GM19023 (cell line): ENCODE results near the gene PRKACA.
"Not testable (repeated sequence)": the region's sequence is repeated elsewhere in the genome, so short reads cannot be mapped to it uniquely, and the experiment has no call there.

ENCODE experiments used
- ATAC-seq: cut with Tn5 transposase; IDR thresholded peaks from one replicate; pipeline ENCODE4 v1.9.1; 2021; ENCODE audit warnings: mild to moderate bottlenecking, moderate library complexity; ENCODE audit not compliant: unreplicated experiment

The PRKACA gene

DNA sequence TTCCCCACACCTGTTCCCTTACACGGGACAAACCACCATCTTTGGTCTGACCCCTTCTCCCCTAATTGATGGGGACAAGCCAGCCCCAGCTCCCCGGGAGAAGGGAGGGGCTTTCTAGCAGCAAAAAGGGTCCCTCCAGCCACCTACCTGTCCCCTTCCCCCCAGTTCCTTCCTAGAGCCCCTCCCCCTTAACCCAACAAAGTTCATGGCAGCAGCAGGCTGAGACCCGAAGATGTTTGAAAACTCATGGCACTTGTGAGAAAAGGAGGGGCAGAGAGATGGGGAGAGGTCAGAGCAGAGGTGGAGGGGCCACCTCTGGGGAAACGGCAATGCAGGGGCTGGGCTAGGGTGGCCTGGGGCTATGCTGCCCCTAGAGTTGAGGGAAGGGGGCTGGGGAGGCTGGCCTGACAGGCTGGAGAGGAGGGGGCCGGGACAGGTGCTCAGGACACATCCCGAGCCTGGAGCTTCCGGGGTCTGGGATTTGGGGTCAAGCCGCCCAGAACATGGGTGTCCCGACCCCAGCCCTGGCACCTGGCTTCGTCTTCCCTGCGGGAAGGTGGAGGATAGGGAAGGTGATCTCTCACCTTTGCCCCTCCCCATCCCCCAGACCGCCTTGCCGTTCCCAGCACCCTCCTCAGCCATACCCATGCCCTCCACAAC lies 31.3 kb upstream of the PRKACA start:
- ATAC-seq = no peak

DNA sequence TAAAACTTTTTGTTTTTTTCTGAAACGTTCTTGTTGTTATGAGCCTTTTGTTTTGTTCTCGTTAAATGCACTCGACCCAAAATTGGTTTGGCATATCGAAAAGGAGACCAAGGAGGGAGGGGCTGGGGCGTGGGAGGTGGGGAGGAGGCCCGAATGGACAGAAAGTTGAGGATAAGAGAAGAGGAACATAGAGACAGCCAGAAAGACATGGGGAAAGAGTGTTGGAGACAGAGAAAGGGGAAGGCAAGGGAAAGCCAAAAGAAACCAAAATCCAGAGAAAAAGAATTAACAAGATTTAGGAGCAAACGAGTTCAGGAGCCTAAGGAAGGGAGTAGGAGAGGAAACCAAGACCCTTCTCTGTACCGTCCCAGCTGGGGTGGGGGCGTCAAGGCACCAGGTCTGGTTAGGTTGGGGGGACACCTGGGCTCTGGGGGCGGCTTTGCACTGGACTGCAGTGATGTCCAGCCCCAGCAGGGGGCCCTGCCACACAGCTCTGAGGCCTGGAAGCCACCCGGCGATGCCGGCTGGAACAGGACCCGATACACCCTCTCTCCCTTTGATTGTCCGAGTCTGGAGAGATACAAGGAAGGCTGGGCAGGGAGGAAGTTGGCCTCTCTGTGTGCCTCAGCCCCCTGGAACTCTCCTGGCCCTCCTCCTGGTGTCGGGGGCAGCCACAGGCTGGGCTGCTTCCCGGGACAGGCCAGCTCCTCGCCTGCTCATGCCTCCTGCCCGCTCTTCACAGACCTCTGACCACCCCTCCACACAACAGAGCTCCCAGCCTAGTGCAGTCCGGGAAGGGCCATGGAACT lies 30.4 kb upstream of the PRKACA start:
- no peak for ATAC-seq

DNA sequence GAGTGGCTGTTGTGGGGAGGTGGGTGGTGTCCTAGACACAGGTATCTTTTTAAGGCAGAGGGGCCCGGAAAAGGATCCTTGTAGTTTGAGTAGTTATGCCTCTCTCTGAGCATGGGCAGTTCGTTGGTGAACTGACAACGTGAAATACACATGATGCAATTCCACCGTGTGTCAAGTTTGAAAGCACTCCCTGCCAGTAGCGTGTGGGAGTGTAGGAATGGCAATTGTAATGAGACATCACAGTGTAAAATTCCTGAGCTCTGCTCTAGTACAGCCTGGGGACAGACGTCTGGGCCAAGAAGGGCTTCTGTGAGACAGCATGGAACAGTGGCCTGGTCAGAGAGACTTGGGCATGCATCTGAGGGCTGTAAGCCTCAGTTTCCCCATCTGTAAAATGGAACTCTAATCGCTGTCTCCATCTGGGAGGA lies 29.2 kb upstream of the PRKACA start:
- ATAC-seq = no peak

DNA sequence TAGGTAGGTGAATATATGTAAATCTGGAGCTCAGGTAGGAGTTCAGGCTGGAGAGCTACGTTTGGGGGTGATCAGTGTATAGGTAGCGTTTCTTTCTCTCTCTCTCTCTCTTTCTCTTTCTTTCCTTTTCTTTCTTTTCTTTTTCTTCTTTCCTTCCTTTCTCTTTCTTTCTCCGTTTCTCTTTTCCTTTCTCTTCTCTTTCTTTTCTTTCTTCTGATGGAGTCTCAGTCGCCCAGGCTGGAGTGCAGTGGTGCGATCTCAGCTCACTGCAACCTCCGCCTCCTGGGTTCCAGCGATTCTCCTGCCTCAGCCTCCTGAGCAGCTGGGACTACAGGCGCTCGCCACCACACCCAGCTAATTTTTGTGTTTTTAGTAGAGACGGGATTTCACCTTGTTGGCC lies 28.6 kb upstream of the PRKACA start:
- ATAC-seq = not testable (repeated sequence)

DNA sequence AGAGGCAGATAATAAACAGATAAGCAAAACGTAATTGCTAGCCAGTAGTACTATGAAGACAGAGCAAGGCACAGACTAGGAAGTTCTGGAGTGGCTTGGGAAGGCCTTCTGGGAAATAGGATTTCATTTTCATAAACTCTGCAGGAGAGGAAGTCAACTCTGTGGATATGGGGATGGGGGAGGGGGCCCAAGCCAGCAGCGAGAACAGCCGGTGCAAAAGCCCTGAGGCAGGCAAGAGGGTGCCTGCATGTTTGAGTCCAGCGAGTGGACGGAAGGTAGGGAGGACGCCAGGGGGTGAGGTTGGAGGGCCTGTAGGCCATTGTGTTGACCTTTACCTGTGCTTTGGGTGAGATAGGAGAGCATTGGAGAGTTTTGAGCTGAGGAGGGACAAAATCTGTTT lies 27.8 kb upstream of the PRKACA start:
- no peak for ATAC-seq

DNA sequence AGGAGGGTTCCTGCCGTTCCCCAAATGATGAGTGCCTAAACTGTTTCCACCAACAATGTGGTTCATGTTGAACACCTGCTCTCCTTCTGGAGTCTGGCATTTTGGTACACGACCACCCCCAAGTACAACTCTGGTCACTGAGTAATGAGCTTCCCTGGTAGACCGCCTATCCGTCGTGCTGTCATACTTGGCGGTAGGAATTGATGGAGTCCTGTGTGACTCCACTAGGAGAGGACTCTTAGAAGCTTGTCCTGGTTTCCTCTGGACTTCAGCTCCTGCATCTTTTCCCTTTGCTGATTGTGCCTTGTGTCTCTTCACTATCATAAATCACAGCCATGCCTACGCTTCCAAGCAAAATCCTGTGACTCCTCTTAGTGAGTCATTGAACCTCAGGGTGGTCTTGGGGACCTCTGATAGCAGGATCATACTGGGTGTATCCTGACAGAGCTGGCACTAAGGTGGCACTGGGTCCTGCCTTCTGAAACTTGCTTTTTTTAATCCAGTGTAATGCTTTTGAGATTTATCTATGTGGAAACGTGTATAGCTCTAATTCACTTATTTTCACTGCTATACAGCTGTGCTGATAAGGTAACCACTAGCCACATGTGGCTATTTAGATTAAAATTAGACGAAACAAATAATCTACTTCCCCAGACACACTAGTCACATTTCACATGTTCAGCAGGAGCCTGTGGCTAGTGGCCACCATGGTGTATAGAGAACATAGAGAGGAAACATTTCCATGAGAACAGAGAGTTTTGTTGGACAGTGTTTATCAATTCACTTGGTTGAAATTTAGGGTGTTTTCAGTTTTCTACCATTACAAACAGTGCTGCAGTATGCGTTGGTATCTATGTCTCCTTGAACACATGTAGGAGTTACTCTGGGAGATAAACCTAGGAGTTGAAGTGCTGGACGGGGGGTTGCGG lies 25.0 kb upstream of the PRKACA start:
- ATAC-seq = no peak

DNA sequence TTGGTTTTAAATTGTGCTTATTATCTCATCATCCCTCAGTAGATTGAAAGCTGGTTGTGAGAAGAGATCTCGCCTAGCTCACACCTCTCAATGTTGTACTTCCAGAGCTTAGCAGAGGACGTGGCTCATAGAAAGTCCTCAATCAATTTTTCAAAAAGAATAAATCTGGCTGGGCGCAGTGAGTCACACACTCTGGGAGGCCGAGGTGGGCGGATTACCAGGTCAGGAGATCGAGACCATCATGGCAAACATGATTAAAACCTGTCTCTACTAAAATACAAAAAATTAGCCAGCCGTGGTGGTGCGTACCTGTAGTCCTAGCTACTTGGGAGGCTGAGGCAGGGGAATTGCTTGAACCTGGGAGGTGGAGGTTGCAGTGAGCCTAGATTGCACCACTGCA lies 23.5 kb upstream of the PRKACA start:
- no peak for ATAC-seq

DNA sequence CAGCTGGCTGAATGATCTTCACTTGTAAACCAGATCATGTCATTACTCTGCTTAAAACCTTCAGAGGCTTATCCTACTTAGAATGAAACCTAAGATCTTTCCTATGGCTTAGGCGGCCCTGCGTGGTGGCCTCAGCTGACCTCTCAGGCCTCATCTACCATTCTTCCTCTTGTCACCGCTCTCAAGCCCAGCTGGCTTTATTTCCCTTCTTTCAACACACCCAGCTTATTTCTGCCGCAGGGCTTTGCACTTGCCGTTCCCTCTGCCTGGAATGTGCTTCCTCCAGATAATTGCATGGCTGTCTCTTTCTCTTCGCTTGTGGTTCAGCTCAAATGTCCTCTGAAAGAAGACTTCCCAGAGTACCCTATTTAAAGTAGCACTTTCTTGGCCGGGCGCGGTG lies 22.4 kb upstream of the PRKACA start:
- ATAC-seq = no peak

DNA sequence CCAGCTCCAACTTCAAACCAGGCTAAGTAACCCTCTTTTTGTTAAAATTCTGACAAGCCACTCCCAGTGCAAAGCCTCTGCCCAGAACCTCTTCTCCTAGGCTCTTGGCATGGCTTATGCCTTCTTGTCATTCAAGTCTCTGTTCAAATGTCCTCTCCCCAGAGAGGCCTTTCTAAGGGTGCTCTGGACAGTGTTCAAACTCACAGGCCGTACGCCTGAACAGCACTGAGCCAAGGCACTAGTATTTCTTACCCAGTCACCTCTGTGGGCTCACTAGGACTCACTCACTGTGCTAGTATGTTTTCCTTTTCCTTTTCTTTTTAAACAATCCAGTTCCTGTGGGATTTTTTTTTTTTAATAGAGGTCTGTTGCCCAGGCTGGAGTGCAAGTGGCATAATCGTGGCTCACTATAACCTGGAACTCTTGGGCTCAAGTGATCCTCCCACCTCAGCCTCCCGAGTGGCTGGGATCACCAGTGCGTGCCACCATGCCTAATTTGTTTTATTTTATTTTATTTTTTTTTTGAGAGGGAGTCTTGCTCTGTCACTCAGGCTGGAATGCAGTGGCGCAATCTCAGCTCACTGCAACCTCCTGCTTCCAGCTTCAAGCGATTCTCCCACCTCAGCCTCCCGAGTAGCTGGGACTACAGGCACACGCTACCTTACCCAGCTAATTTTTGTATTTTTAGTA lies 21.2 kb upstream of the PRKACA start:
- no peak for ATAC-seq

DNA sequence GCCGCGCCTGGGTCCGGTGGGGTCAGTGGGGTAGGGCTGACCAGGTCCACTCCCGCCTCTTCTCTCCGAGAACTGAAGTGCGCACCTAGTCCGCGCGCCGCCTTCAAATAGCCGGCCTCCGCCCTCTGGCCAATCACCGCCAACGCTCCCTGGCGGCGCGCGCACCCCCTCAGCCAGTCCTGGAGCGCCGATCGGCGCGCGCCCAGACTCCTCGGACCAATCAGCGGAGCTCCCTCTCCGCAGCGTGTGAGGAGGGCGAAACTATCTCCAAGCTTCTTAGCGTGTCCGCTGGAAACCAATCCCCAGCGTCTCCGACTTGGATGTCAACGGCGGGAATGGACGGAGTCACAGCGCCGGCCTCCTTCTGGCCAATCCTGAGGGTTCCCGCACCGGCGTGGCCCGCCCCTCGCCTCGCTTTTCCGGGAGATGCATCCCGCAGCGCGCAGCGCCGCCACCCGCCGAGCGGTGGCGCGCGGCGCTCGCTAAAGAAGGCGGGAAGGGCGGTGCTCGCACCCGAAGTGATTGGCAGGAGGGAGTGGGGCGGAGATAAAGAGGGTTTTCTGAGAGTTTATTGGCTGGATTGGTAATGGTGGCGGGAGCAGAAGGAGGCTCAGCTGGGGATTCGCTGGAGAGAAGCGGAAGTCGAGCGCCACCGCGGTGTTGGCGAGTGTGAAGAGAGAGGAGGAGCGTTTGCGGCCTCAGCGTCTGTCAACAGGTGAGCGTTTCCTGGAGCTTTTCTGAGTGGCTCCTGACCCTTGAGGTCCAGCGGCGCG lies 19.1 kb upstream of the PRKACA start, which contains the start of gene ASF1B:
TSS of gene ASF1B (minus strand) at position 81 of the 773 bp plus-strand sequence. CDS start 133 bp downstream, outside the sequence.
- ATAC-seq = peak; percentile 78

DNA sequence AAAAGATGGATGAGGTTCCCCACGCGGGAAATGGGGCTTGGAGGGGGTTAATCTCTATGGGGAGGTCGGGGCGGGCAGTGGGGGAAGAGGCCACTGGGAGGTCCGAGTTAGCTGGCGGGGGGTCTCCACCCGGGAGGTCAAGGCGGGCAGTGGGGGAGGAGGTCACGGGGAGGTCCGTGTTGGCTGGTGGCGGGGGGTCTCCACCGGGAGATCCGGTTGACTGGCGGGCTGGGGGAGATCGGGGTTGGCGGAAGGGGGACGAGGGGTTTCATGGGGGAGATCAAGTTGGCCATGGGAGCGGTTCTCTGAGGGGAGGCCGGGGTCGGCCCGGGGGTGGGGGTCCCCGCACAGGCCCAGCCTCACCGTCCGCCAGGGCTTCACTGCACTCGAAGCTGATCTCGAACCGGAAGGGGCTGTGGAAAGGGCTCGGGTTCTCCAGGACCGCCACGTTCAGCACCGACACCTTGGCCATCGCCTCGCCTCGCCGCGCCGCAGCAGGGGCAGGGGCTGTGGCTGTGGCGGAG lies 18.5 kb upstream of the PRKACA start:
- ATAC-seq = no peak

DNA sequence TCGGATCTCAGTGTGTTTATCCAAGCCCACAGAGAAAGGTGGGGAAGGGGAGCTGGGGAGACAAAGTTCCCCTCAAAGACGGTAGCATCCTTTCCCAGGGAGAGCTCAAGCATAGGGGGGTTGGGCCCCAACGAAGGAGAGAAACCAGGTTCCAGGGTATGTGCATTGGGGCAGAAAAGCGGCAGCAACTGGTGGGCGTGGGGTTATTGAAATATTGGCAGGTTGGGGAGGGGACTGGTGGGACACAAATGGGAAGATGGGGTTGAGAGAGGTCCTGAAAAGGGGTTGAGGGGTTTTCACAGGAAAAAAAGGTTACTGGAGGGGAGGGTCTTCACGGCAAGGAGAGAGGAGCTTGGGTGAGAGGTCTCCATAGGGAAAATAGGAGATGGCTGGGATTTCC lies 17.8 kb upstream of the PRKACA start:
- ATAC-seq = no peak

DNA sequence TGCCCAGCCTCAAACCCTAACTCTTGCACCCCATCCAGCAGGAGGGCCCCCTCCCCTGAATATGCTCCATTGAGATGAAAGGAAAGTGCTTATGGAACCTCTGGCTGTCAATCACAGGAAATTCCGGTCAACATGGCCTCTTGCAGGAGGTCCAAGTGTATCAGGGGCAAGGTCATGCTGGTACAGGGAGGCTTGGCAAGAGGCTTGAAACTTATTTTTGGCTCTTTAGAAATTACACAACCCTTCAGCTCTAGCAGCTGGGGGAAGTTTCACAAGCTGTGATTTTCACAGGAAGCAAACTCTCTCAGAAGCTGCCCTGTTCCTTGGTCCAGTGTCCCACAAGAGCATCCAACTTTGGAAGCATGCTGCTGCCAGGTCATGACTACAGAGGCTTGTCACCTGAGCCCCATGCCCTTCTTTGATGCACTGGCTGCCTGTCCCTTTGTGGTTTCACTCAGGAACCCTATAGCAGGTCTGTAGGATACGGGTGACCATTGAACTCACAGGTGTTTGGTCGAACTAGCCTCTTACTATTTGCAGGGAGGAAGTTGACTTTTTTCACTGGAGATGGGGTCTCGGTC lies 10.5 kb upstream of the PRKACA start:
- no peak for ATAC-seq

DNA sequence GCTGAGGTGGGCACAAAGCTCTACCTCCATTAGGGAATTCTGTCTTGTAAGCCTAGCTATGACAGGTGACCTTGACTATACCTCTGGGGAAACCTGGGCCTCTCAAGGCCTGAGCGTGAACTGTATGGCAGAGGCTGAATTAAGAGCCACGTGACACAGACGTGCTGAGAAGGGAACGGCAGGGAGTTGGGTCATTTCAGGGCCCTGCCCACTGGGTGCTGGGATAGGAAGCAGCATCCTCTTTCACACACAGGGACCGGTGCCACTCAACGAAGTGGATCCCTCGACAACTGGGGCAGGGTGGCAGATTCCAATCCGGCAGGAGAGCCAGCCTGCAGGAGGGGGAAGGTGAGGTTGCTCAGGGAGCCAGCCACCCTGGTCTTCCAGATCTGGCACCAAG lies 9.6 kb upstream of the PRKACA start:
- ATAC-seq = no peak

DNA sequence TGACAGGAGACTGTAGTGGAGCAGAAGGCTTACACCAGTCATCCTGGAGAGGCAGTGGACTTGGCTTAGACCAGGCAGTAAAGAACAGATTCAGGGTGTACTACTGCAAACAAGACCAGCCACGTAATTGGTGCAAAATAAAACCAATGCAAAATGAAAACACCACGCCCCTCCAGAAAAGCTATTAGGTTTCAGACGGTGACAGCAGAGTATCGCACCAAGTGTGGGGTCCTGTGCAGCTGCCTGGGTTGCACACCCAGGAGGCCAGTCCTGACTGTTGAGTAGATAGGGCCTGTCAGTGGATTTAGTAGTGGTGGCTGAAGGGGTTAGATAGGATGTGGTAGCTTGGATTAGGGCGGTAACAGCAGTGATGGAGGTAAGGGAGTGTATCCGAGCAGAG lies 5.4 kb upstream of the PRKACA start:
- ATAC-seq = no peak

DNA sequence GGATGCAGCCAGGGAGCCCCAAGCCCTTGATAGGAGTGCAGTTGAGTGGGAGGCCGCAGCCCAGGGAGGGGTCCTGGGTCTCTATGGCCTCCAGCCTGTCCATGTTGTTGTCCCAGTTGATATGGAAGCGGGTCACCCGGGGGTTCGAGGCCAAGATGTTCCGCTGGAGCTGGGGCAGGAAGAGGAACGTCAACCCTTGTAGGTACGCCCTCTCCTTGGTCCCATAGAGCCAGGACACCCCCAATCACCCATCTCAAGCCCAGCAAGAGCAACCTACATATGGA lies 2.9 kb upstream of the PRKACA start:
- no peak for ATAC-seq

DNA sequence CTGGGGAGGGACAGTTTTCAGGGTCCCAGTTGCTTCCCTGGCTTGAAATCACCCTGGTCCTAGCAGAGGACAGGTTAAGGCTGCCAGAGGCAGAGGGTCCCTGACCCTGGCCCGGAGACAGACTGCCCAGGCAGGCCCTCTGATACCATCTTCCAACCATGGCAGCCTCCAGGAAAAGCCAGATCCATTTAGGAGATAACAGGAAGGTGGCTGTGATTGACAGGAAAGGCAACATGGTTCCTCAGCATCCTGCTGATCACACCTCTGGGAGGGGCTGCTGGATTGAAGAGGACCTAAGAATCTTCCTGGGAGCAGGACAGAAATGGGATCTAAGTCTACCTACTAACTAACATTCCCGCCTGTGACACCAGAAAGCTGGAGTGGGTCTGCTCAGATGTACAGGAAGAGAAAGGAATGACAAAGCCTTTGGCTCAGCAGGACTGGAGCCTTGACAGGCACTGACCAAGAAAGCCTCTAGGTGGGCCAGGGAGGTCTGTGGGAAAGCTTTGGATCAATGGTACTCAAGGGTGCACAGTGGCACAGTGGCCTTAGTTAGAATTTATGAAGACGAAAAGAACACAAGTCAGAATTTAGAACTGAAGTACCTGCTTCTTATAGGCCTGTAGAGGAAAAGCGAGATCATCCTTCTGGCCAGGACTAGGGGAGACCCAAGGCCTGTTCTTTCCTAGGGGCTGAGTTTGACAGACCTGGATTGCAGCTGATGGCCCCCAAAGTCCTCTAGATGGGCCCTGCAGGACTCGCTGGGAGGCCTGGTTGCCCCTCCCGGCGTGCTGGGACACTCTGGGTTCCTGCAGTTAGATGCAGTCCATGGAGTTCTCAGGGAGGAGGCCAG lies 2.3 kb upstream of the PRKACA start:
- ATAC-seq = no peak

DNA sequence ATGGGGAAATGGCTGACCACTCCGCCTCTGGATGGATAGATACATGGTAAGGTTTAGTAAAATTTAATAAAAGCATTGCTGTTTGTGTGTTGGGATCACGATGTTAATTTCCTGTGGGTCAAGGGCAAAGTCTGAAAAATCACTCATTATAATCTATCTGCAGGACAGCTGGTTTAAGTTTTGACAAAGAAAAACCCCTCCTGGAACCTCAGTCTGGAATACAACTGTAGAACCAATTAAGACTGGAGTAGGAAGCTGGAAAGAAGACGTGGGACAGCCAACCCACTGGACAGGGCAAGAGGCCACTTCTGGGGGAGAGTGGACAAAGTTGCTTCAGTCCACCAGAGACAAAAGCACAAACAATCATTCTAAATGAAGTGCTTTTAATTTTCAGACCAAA lies 1.6 kb upstream of the PRKACA start:
- ATAC-seq = no peak
